SK-N-SH treated with all-trans-retinoic acid at 6 μM for 48 hours (cell line): ENCODE data around the gene DOCK1.

Source experiments
- ATAC-seq: fragments of 200-7000 bp; cut with Tn5 transposase; 3 replicates; pipeline ENCODE4 v1.9.1; 2020; ENCODE audit warnings: mild to moderate bottlenecking, moderate library complexity
- BACH2 ChIP-seq: fragments of 250-450 bp; sonication (Bioruptor Pico); IDR thresholded peaks from 2 replicates; pipeline ENCODE4 v1.9.0; 2021; ENCODE audit warnings: mild to moderate bottlenecking, borderline replicate concordance
- CSDC2 ChIP-seq: fragments of 250-450 bp; sonication (Bioruptor Pico); IDR thresholded peaks from 2 replicates; pipeline ENCODE4 v1.5.0; 2020; ENCODE audit warnings: mild to moderate bottlenecking, moderate library complexity
- ESRRG ChIP-seq: fragments of 250-450 bp; sonication (Bioruptor Pico); IDR thresholded peaks from 2 replicates; pipeline ENCODE4 v1.6.1; 2021; ENCODE audit warnings: mild to moderate bottlenecking
- GLIS3 ChIP-seq: fragments of 250-450 bp; sonication (Bioruptor Pico); IDR thresholded peaks from 2 replicates; pipeline ENCODE4 v1.5.0; 2020; ENCODE audit warnings: mild to moderate bottlenecking, moderate library complexity
- OSR1 ChIP-seq: fragments of 250-450 bp; sonication (Bioruptor Pico); IDR thresholded peaks from 2 replicates; pipeline ENCODE4 v1.8.0; 2022; ENCODE audit warnings: moderate library complexity, mild to moderate bottlenecking, inconsistent platforms
- PPARA ChIP-seq: fragments of 250-450 bp; sonication (Bioruptor Pico); IDR thresholded peaks from 2 replicates; pipeline ENCODE4 v1.5.0; 2020; ENCODE audit warnings: mild to moderate bottlenecking, borderline replicate concordance
- RARB ChIP-seq: fragments of 250-450 bp; sonication (Bioruptor Pico); IDR thresholded peaks from 2 replicates; pipeline ENCODE4 v1.8.0; 2021; ENCODE audit warnings: mild to moderate bottlenecking, moderate library complexity
- SNAI2 ChIP-seq: fragments of 250-450 bp; sonication (Bioruptor Pico); IDR thresholded peaks from 2 replicates; pipeline ENCODE4 v1.5.0; 2020; ENCODE audit warnings: mild to moderate bottlenecking, moderate library complexity
- TCF4 ChIP-seq: fragments of 250-450 bp; sonication (Bioruptor Pico); IDR thresholded peaks from 2 replicates; pipeline ENCODE4 v1.8.0; 2021; ENCODE audit warnings: mild to moderate bottlenecking, moderate library complexity, borderline replicate concordance
- TOX ChIP-seq: fragments of 250-450 bp; sonication (Bioruptor Pico); IDR thresholded peaks from 2 replicates; pipeline ENCODE4 v1.8.0; 2021; ENCODE audit warnings: mild to moderate bottlenecking, moderate library complexity, borderline replicate concordance
- ZC3H10 ChIP-seq: fragments of 250-450 bp; sonication (Bioruptor Pico); IDR thresholded peaks from 2 replicates; pipeline ENCODE4 v1.5.1; 2021; ENCODE audit warnings: mild to moderate bottlenecking, moderate library complexity
- ZFP3 ChIP-seq: fragments of 250-450 bp; sonication (Bioruptor Pico); IDR thresholded peaks from 2 replicates; pipeline ENCODE4 v1.5.0; 2020; ENCODE audit warnings: mild to moderate bottlenecking, moderate library complexity
- ZFP30 ChIP-seq: fragments of 450-650 bp; formaldehyde crosslinking; IDR thresholded peaks from 2 replicates; pipeline ENCODE4 v1.5.0; 2022; ENCODE audit warnings: mild to moderate bottlenecking, moderate library complexity
- ZNF565 ChIP-seq: fragments of 450-650 bp; formaldehyde crosslinking; conservative IDR thresholded peaks from 2 replicates; pipeline ENCODE4 v1.5.0; 2020; ENCODE audit warnings: low read depth, mild to moderate bottlenecking, moderate library complexity
- ZNF70 ChIP-seq: fragments of 450-650 bp; formaldehyde crosslinking; IDR thresholded peaks from 2 replicates; pipeline ENCODE4 v1.5.0; 2020; ENCODE audit warnings: mild to moderate bottlenecking, moderate library complexity
- TF ChIP-seq, protein P1 (sequence below): fragments of 250-450 bp; sonication (Bioruptor Pico); IDR thresholded peaks from 2 replicates; pipeline ENCODE4 v1.5.0; 2020; ENCODE audit warnings: mild to moderate bottlenecking, moderate library complexity
- TF ChIP-seq, protein P2 (sequence below): fragments of 250-450 bp; sonication (Bioruptor Pico); IDR thresholded peaks from 2 replicates; pipeline ENCODE4 v1.5.1; 2020; ENCODE audit warnings: low read depth, mild to moderate bottlenecking, moderate library complexity
- TF ChIP-seq, protein P3 (sequence below): fragments of 250-450 bp; sonication (Bioruptor Pico); IDR thresholded peaks from 2 replicates; pipeline ENCODE4 v1.5.1; 2021; ENCODE audit warnings: mild to moderate bottlenecking, moderate library complexity
- TF ChIP-seq, protein P4 (sequence below): fragments of 250-450 bp; sonication (Bioruptor Pico); IDR thresholded peaks from 2 replicates; pipeline ENCODE4 v1.8.0; 2020; ENCODE audit warnings: mild to moderate bottlenecking, moderate library complexity, borderline replicate concordance
- TF ChIP-seq, protein P5 (sequence below): fragments of 250-450 bp; sonication (Bioruptor Pico); IDR thresholded peaks from 2 replicates; pipeline ENCODE4 v1.8.0; 2021; ENCODE audit warnings: low read depth, mild to moderate bottlenecking, moderate library complexity, borderline replicate concordance

The DOCK1 gene

DNA sequence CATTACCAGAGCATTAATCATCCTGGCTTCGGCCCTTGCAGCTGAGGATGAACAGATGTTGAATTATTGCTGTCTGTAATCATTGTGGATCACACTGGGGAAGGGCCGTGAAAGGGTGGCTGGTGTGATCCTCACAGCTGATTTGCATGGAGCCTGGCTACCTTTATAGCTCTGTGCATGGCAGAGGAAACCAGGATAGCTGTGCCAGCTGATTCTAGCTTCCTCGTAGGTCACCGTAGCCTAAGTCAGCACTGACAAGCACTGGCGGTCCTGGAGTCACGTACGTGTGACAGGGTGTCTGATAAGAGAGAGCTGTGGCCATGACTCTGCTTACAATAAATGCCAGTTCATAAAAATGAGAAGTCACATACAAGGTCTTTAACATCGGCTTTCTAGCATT is 214.7 kb downstream of the DOCK1 start:
- ATAC-seq = no peak
- TF ChIP-seq SNAI2 (CRISPR knock-in tag) (no peak), ESRRG (CRISPR knock-in tag) (no peak), ZC3H10 (CRISPR knock-in tag) (no peak)
- TF ChIP-seq, protein P1, sequence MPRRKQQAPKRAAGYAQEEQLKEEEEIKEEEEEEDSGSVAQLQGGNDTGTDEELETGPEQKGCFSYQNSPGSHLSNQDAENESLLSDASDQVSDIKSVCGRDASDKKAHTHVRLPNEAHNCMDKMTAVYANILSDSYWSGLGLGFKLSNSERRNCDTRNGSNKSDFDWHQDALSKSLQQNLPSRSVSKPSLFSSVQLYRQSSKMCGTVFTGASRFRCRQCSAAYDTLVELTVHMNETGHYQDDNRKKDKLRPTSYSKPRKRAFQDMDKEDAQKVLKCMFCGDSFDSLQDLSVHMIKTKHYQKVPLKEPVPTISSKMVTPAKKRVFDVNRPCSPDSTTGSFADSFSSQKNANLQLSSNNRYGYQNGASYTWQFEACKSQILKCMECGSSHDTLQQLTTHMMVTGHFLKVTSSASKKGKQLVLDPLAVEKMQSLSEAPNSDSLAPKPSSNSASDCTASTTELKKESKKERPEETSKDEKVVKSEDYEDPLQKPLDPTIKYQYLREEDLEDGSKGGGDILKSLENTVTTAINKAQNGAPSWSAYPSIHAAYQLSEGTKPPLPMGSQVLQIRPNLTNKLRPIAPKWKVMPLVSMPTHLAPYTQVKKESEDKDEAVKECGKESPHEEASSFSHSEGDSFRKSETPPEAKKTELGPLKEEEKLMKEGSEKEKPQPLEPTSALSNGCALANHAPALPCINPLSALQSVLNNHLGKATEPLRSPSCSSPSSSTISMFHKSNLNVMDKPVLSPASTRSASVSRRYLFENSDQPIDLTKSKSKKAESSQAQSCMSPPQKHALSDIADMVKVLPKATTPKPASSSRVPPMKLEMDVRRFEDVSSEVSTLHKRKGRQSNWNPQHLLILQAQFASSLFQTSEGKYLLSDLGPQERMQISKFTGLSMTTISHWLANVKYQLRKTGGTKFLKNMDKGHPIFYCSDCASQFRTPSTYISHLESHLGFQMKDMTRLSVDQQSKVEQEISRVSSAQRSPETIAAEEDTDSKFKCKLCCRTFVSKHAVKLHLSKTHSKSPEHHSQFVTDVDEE (CRISPR knock-in tag) = no peak

DNA sequence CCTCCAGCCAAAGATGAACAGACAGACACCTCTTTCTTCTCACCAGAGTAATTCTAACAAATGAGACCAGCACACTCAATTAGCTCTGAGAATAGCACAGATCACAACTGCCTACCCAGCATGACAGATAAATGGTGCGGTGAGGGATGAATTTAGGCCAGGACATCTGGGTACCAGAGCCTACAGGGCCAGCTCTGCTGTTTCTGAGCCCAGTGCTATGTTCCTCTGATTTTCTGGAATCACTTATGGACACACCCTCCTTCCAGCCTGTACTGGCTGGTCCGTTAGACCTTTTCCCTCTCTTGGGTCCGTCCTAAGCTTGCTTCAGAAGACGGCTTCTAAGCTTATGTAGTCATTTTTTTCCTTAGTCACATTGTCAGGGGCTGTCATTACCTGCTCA is 217.6 kb downstream of the DOCK1 start:
- TF ChIP-seq ZNF70 (CRISPR knock-in tag) = no peak
- no peak for TF ChIP-seq CSDC2
- TF ChIP-seq ZNF565 (CRISPR knock-in tag) = no peak
- no peak for TF ChIP-seq TOX (CRISPR knock-in tag)
- TF ChIP-seq, protein P2, sequence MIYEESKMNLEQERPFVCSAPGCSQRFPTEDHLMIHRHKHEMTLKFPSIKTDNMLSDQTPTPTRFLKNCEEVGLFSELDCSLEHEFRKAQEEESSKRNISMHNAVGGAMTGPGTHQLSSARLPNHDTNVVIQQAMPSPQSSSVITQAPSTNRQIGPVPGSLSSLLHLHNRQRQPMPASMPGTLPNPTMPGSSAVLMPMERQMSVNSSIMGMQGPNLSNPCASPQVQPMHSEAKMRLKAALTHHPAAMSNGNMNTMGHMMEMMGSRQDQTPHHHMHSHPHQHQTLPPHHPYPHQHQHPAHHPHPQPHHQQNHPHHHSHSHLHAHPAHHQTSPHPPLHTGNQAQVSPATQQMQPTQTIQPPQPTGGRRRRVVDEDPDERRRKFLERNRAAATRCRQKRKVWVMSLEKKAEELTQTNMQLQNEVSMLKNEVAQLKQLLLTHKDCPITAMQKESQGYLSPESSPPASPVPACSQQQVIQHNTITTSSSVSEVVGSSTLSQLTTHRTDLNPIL = no peak
- TF ChIP-seq, protein P3, sequence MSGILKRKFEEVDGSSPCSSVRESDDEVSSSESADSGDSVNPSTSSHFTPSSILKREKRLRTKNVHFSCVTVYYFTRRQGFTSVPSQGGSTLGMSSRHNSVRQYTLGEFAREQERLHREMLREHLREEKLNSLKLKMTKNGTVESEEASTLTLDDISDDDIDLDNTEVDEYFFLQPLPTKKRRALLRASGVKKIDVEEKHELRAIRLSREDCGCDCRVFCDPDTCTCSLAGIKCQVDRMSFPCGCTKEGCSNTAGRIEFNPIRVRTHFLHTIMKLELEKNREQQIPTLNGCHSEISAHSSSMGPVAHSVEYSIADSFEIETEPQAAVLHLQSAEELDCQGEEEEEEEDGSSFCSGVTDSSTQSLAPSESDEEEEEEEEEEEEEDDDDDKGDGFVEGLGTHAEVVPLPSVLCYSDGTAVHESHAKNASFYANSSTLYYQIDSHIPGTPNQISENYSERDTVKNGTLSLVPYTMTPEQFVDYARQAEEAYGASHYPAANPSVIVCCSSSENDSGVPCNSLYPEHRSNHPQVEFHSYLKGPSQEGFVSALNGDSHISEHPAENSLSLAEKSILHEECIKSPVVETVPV = no peak
- no peak for TF ChIP-seq RARB
- no peak for TF ChIP-seq ZFP30 (CRISPR knock-in tag)
- TF ChIP-seq ZFP3 (CRISPR knock-in tag) = no peak
- no peak for TF ChIP-seq SNAI2 (CRISPR knock-in tag)
- no peak for TF ChIP-seq PPARA (CRISPR knock-in tag)
- TF ChIP-seq, protein P4, sequence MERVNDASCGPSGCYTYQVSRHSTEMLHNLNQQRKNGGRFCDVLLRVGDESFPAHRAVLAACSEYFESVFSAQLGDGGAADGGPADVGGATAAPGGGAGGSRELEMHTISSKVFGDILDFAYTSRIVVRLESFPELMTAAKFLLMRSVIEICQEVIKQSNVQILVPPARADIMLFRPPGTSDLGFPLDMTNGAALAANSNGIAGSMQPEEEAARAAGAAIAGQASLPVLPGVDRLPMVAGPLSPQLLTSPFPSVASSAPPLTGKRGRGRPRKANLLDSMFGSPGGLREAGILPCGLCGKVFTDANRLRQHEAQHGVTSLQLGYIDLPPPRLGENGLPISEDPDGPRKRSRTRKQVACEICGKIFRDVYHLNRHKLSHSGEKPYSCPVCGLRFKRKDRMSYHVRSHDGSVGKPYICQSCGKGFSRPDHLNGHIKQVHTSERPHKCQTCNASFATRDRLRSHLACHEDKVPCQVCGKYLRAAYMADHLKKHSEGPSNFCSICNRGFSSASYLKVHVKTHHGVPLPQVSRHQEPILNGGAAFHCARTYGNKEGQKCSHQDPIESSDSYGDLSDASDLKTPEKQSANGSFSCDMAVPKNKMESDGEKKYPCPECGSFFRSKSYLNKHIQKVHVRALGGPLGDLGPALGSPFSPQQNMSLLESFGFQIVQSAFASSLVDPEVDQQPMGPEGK (CRISPR knock-in tag) = no peak
- TF ChIP-seq ZC3H10 (CRISPR knock-in tag) = no peak
- TF ChIP-seq GLIS3 (CRISPR knock-in tag) = no peak
- TF ChIP-seq OSR1 (CRISPR knock-in tag) = no peak
- no peak for ATAC-seq

DNA sequence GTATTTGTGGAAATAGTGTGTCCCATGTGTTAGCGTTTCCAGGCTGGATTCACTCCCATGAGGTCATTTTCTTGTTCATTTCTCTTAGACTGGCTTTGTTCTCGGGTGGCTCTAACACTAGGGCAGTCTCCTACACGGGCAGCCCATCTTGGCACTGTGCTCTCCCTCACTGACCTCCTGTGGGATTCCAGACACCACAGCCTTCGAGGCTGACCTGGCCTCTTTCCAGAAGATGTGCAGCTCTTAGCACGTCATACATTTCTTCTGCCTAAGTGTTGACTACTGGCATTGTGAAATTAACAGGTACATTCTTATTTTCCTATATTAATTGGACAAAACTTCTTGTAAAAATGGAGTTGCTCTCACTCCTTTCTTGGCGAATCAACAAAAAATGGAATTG is 218.4 kb downstream of the DOCK1 start:
- TF ChIP-seq, protein P1 (CRISPR knock-in tag) = no peak
- TF ChIP-seq, protein P3 = no peak
- TF ChIP-seq ZNF565 (CRISPR knock-in tag) (no peak), ZC3H10 (CRISPR knock-in tag) (no peak), CSDC2 (no peak), TCF4 (no peak), BACH2 (CRISPR knock-in tag) (no peak), GLIS3 (CRISPR knock-in tag) (no peak), OSR1 (CRISPR knock-in tag) (no peak), ZFP3 (CRISPR knock-in tag) (no peak), SNAI2 (CRISPR knock-in tag) (no peak)
- TF ChIP-seq, protein P2 = no peak
- TF ChIP-seq, protein P5, sequence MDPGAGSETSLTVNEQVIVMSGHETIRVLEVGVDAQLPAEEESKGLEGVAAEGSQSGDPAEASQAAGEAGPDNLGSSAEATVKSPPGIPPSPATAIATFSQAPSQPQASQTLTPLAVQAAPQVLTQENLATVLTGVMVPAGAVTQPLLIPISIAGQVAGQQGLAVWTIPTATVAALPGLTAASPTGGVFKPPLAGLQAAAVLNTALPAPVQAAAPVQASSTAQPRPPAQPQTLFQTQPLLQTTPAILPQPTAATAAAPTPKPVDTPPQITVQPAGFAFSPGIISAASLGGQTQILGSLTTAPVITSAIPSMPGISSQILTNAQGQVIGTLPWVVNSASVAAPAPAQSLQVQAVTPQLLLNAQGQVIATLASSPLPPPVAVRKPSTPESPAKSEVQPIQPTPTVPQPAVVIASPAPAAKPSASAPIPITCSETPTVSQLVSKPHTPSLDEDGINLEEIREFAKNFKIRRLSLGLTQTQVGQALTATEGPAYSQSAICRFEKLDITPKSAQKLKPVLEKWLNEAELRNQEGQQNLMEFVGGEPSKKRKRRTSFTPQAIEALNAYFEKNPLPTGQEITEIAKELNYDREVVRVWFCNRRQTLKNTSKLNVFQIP (CRISPR knock-in tag) = no peak
- no peak for ATAC-seq
